Pancreas (tissue), 10 donors: Measurements from ENCODE around the gene RNF207. TPM values are rescaled to one million over a fixed set of nuclear protein-coding genes. Genes with fewer than 3 reads are reported as not detected.

ENCODE experiments used
- ATAC-seq, 4 donors: fragments of 200-7000 bp; cut with Tn5 transposase; one replicate each; pipeline versions ENCODE4 v1.8.0 to v1.9.1; 2020; ENCODE audit warnings: mild to moderate bottlenecking in 4 of 4, moderate library complexity in 4 of 4
- DNase-seq, 6 donors: peaks; one replicate each; pipeline ENCODE4 v3.0.0-alpha.2; 2020
- FAIRE-seq: peaks from 2 replicates; lab custom pipeline; 2012; peaks lifted over from hg19 to GRCh38; lab: Jason Lieb, UNC
- H3K27ac ChIP-seq, 4 donors: fragments of 200-600 bp; sonication (generic); 1 replicate in 3 of 4; 2 replicates in 1 of 4; pipeline versions ENCODE4 v1.5.0 to v1.8.0; 2020
- H3K27me3 ChIP-seq, 4 donors: fragments of 200-600 bp; one replicate each; pipeline ENCODE4 v1.8.0; 2021
- H3K36me3 ChIP-seq, 3 donors: fragments of 200-600 bp; sonication (generic) in 1 of 3; one replicate each; pipeline versions ENCODE4 v1.5.0 to v1.8.0; 2020 to 2021
- H3K4me1 ChIP-seq, 3 donors: fragments of 200-600 bp; one replicate each; pipeline ENCODE4 v1.8.0; 2021
- H3K4me3 ChIP-seq, 4 donors: fragments of 200-600 bp; sonication (generic) in 2 of 4; one replicate each; pipeline versions ENCODE4 v1.5.0 to v1.8.0; 2020 to 2021
- H3K9me3 ChIP-seq, 4 donors: fragments of 200-600 bp; one replicate each; pipeline ENCODE4 v1.8.0; 2021
- WGBS, 2 donors: extraction: QIAGEN DNeasy Blood & Tissue Kit; methylation state at CpG; one replicate each; pipeline ENCODE4 v1.1.7; 2013; 5-methylcytosine and 5-hydroxymethylcytosine counted together
- intact Hi-C, 3 donors: fragments of 100-400 bp; cut with DNase I; formaldehyde crosslinking; loops; one replicate each; pipeline versions ENCODE4 v1.11.1 to v1.14.2; 2022
- polyA plus RNA-seq, 2 donors: library from polyadenylated mRNA; stranded (reverse); fragments of 200-250 nt; gene quantifications; one replicate each; pipeline ENCODE4 v1.2.3, GENCODE V29; 2013
- total RNA-seq, 6 donors: library from RNA; stranded (reverse); fragmentation: NEBNext Ultra II Directional in 4 of 6; extraction: Animal tissue kit (Norgen Biotek cat#: 25700) in 4 of 6; gene quantifications; one replicate each; pipeline versions ENCODE4 v1.2.1 to v1.2.4, GENCODE V29; 2021 to 2023
- TF ChIP-seq, protein P1 (sequence below), 4 donors: fragments of 200-600 bp; sonication (generic) in 3 of 4; IDR thresholded peaks; one replicate each; pipeline versions ENCODE4 v1.5.0 to v1.8.0; 2021; ENCODE audit warnings: antibody characterized with exemption in 4 of 4
- donor health status: healthy with polysubstance abuse.
- donor health status: DM: no; HTN: no; CAD: no; lungs with moderate emphysema.
- donor health status: DM: no; HTN: no; CAD: no.
- donor health status: control.
- donor health status: control.
- donor health status: Bipolar disorder and iron deficiency.
- donor health status: DM: yes; HTN: yes; CAD: no.
- donor health status: DM: no; HTN: no; CAD: no.
- donor health status: DM: no; HTN: no; CAD: no.
- donor health status: DM: yes; HTN: yes; CAD: no.

RNF207 gene
- total and polyA plus RNA-seq, 8 donors: 7.1 to 52.8 (median 13.4) TPM

DNA sequence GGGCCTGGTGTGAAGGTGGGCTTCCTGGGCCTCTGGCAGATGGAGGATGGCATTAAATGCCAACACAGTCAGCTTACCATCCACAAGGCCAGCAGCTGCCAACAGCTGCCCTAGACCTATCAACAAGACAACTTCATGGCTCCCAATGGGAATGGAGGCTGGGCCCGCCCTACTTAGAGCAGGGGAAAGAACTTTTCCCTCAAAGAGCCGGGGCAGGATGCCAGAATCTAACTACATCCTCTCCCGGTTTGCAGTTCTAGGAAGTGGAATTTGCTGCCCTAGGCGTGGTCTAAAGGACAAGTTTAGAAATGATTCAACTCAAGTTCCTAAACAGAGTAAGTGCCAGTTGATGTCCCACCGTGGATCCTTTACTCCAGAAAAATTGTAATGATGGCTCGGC is 16.7 kb downstream of the RNF207 start:
- DNase-seq (peak in 1 of 6 donors; percentile 28), FAIRE-seq (no peak), ATAC-seq (peak in 1 of 4 donors; percentile 38)
- H3K36me3 ChIP-seq: peaks cover 0 to 22% (median 7%) of the 10 kb centered on the region in 3 donors
- H3K27me3 ChIP-seq: no peaks in the 10 kb centered on the region
- 84 to 87% methylated on average over 6 of the region's 6 CpGs for WGBS, 2 donors
- H3K4me1 ChIP-seq: no peaks in the 10 kb centered on the region
- TF ChIP-seq, protein P1, sequence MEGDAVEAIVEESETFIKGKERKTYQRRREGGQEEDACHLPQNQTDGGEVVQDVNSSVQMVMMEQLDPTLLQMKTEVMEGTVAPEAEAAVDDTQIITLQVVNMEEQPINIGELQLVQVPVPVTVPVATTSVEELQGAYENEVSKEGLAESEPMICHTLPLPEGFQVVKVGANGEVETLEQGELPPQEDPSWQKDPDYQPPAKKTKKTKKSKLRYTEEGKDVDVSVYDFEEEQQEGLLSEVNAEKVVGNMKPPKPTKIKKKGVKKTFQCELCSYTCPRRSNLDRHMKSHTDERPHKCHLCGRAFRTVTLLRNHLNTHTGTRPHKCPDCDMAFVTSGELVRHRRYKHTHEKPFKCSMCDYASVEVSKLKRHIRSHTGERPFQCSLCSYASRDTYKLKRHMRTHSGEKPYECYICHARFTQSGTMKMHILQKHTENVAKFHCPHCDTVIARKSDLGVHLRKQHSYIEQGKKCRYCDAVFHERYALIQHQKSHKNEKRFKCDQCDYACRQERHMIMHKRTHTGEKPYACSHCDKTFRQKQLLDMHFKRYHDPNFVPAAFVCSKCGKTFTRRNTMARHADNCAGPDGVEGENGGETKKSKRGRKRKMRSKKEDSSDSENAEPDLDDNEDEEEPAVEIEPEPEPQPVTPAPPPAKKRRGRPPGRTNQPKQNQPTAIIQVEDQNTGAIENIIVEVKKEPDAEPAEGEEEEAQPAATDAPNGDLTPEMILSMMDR (IDR thresholded peaks at IDR 0.05): no peak
- no peak overlapping the region for H3K27ac ChIP-seq
- H3K4me3 ChIP-seq: no peak overlapping the region
- no peaks in the 10 kb centered on the region for H3K9me3 ChIP-seq
- intact Hi-C loops: no loop called here

DNA sequence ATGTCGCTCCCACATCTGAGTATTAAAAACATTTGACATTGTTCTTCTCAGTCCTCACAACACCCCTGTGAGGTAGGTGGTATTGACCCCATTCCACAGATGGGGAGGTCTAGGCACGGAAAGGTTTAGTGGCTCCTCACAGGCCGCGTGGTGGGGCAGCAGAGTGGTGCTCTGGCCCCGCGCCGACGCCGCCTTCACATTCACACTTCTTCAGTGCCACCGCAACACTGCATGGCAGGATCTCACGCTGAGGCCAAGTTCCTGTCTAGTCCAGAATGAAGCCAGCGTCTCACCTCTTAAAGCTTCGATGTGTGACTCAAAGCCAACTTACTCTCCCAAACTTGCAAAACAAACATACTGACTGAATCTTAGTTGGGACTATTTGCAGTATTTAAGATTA is 17.7 kb downstream of the RNF207 start:
- DNase-seq (no peak), ATAC-seq (no peak), FAIRE-seq (no peak)
- H3K4me1 ChIP-seq: no peaks in the 10 kb centered on the region
- peaks cover 0 to 22% (median 7%) of the 10 kb centered on the region in 3 donors for H3K36me3 ChIP-seq
- intact Hi-C loops: no loop called here
- TF ChIP-seq, protein P1 (IDR thresholded peaks at IDR 0.05): no peak
- WGBS, 2 donors: 95 to 99% methylated on average over 13 of the region's 13 CpGs
- H3K27me3 ChIP-seq: no peaks in the 10 kb centered on the region
- H3K9me3 ChIP-seq: no peaks in the 10 kb centered on the region
- no peak overlapping the region for H3K4me3 ChIP-seq
- H3K27ac ChIP-seq: no peak overlapping the region

DNA sequence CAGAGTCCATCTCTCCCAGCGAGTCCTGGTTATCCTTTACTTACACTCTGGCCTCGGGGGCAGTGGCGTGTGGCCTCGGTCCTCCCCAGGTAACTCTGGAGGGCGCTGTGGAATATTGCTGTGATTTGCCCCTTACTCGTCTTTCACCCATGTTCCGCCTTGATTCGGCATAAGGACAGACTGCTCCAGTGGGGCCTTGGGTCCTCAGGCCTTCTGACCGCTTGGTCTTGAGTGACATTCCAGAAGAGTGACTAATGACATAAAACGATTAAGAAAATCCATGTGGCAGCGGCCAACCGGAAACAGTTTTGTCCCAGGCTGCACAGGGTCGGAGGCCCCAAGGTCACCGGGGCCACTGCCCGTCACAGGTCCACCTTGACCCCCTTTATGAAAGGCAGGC is 18.8 kb downstream of the RNF207 start:
- H3K36me3 ChIP-seq: peaks cover 0 to 26% (median 7%) of the 10 kb centered on the region in 3 donors
- no peaks in the 10 kb centered on the region for H3K9me3 ChIP-seq
- TF ChIP-seq, protein P1 (IDR thresholded peaks at IDR 0.05): no peak
- intact Hi-C loops: no loop called here
- no peaks in the 10 kb centered on the region for H3K27me3 ChIP-seq
- no peak overlapping the region for H3K27ac ChIP-seq
- 77 to 82% methylated on average over 15 of the region's 15 CpGs for WGBS, 2 donors
- no peak overlapping the region for H3K4me3 ChIP-seq
- no peaks in the 10 kb centered on the region for H3K4me1 ChIP-seq
- ATAC-seq (no peak), FAIRE-seq (no peak), DNase-seq (no peak)

DNA sequence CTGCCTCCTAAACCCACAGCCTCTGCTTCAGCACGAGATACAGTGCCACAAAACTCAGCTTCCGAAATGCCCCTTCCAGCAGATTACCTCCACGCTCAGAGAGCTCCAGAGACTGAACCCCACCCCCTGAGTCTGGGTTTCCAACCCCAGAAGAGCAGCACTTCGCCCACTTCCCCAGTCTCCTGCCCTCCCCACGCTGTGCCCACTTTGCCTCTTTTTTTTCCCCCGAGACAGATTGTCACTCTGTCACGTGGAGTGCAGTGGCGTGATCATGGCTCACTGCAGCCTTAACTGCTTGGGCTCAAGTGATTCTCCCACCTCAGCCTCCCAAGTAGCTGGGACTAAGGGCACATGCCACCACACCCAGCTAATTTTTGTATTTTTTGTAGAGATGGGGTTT is 19.7 kb downstream of the RNF207 start:
- Histone ChIP-seq H3K36me3 (peaks cover 0 to 34% (median 7%) of the 10 kb centered on the region in 3 donors), H3K4me1 (no peaks in the 10 kb centered on the region), H3K9me3 (no peaks in the 10 kb centered on the region), H3K27me3 (no peaks in the 10 kb centered on the region), H3K27ac (no peak overlapping the region), H3K4me3 (no peak overlapping the region)
- FAIRE-seq: no peak
- 94 to 95% methylated on average over 8 of the region's 8 CpGs for WGBS, 2 donors
- ATAC-seq: no peak
- intact Hi-C loops: no loop called here
- TF ChIP-seq, protein P1 (IDR thresholded peaks at IDR 0.05): no peak
- DNase-seq: no peak

DNA sequence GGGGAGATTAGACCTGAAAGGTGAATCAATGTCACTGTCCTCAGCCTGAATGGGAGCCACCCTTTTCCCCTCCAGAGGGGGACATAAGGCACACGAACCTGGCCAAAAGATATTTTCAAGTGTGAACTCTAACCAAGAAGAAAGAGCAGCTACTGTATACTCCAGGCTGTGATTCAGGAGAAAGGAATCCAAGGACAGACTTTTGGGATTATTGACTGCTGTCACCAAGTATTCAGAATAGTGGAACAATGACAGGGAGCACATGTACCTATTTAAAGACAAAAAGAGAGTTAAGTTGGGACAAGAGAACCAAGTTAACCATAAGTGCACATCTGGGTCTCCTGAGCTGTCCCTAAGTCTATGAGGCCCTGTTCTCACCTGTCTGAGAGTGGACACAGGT is 27.5 kb downstream of the RNF207 start:
- intact Hi-C loops: no loop called here
- peaks cover 0 to 11% (median 8%) of the 10 kb centered on the region in 3 donors for H3K4me1 ChIP-seq

More for the DNA sequence above, 27.5 kb downstream of the RNF207 start:
- ATAC-seq (no peak), DNase-seq (no peak), FAIRE-seq (no peak)
- H3K27me3 ChIP-seq: no peaks in the 10 kb centered on the region
- no peak overlapping the region for H3K27ac ChIP-seq
- TF ChIP-seq, protein P1 (IDR thresholded peaks at IDR 0.05): no peak
- H3K4me3 ChIP-seq: no peak overlapping the region
- H3K9me3 ChIP-seq: no peaks in the 10 kb centered on the region
- WGBS, 2 donors: 50 to 59% methylated on average over 1 of the region's 1 CpG
- peaks cover 0 to 17% (median 0%) of the 10 kb centered on the region in 3 donors for H3K36me3 ChIP-seq
